GM11168 (cell line): Measurements from ENCODE around the gene ZNF423.

ENCODE experiments used
- in situ Hi-C: fragments of 300-500 bp; cut with MboI; formaldehyde crosslinking; loops from one replicate; pipeline ENCODE4 v1.12.0; 2022; ENCODE audit warnings: low sequenced_read_pairs; ENCODE audit not compliant: unreplicated experiment

The ZNF423 gene

DNA sequence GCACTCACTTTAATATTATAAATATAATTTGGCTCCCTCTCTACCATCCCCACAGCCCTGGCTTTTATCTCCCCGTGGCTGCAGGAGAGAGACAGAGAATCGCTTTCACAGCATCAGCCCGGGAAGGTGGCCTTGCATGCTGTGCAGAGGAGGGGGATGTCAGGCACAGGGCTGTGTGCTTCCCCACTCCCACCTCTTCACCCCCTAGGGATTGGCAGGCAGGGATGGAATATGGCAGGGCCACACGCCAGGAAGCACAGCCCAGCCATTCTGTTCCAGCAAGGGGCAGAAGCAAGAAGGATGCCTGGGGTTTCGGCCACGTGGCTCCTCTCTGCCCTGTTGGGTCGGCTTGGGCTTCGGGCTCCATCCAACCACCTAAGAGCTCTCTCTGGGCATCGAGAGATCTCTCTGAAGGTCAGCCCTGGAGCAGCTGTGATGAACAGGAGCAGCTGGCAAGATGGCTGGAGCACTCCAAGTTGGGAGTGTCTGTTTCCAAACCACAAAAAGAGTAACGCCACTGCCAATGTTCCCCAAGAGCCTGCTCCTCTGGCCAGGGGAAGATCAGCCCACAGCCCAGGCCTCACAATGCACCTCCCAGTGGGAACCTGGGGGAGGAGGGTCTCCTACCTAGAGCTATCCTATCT lies 259.1 kb downstream of the ZNF423 start:
- in situ Hi-C loops: no loop called here

- in situ Hi-C loops: no loop called here
Observed at GRCh38 chr16:49596068-49596467, 259.8 kb downstream of the ZNF423 start.

DNA sequence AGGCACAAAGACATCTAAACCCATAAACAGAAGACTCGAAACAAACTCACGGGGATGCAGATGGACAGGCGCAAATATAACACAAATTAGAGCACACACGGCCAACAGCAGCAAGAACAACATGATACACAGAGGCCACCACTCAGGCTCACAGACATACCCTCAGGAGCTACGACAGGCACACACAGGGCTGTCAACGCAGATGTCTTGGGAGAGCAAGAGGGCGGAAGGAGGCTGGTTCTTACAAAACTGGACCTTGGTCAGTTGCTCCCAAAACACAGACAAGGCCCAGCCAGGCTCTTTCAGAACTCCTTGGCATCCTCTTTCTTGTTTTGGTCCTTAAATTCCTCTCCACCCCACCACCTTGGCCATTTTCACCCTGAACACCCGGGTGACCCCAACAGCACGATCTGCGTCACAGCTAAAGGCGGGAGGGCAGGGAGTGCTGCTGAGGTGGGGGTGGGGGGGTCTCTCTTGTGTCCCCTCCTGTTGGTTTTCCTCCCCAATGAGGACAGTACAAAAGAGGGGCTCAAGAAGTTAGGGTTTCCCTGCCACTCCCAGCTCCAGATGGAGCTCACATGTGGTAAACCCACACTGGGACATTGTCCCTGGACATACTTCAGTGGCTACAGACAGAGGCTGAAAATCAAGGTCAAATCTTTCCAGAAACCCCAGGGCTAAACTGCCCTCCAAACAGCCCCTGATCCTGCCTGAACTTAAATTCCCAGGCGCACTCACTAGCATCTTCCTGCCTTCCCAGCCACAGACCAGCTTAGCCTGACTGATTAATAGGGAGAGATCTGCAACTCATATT lies 261.0 kb downstream of the ZNF423 start:
- in situ Hi-C loops: no loop called here

GRCh38 chr16:49594153-49594552 lies 261.8 kb downstream of the ZNF423 start:
- in situ Hi-C loops: no loop called here

DNA sequence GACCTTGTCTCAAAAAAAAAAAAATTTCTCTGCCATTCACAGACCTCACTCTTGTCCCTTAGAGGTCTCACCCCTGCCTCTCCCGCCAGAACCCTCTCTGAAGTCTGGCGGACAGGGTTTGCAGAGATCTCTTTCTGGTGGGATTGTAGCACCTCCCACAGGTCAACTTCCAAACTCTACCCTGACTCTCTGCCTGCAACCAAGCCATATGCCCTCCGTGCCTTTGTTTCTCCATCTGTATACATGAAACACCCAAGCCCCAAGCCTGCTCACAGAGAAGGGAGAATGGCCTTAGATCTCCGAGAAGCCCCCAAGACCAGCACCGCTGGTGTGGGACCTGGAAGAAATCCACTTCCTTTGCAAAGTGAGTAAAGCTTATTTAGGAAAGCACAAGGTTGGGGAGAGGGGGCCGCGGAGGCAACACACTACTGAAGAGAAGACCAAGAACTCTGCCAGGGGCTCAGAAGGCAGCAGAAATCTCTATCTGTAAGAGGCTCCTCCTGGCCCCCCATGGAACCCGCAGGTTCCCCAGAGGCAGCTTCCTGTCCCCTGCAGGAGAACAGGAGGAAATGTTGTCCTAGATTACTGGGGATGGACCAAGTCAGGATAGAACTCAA lies 262.4 kb downstream of the ZNF423 start:
- in situ Hi-C loops: no loop called here

DNA sequence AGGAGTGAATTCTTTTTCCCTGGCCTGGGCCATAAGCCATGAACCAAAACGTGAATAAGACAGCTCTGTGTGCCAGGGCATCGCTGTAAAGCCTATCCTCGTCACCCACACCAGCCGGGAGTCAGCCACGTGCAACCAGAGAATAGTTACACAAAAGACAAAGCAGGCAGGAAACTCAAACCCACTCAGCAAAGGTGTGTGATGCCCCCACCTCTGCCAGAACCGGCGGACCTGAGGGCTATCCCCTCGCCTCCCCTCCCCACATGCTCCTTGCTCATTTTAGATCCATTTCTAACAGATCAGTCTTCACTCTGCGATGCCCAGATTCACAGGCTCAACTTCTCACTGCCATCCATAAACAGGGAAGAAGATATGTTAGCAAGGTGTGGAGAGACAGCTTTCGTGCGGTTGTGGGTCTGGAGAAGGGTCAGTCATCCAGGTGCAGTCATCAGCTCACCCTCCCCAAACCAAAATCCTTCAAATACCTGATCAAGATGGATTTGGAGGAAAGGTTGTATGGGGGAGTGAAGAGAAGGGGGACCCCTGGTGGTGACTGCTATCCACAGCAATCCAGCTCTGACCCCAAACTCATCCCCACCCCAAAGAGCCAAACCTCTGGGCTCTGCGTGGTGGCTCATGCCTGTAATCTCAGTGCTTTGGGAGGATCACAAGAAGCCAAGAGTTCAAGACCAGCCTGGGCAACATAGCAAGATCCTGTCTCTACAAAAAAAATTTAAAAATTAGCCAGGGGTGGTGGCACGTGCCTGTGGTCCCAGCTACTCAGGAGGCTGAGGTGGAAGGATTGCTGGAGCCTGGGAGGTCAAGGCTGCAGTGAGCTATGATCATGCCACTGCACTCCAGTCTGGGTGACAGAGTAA lies 263.1 kb downstream of the ZNF423 start:
- in situ Hi-C loops: no loop called here

GRCh38 chr16:49590166-49590871 lies 265.6 kb downstream of the ZNF423 start:
- in situ Hi-C loops: no loop called here

DNA sequence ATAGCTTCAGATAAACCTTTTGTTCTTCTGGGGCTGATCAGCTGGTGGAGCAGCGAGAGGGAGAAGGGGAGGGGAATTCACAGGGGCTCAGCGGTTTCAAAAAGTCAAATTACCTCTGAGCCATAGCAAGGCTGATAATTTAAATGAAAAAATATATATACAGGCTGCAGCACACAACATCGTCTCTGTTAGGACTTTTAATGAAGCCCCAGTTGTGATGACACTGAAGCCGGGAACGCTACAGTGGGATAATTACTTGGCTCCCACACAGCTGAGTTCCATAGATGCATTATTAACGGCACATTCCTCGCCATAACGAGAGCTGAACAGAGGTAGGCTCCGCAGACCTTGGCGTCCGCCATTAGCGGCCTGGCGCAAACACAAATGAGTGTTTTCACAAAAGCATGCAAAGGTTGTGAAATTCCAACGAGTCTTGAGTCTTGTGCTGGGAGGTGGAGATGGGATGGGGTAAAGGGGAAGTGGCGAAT lies 266.3 kb downstream of the ZNF423 start:
- in situ Hi-C loops: no loop called here

- in situ Hi-C loops: no loop called here
Observed at GRCh38 chr16:49588729-49589384, 267.1 kb downstream of the ZNF423 start.

GRCh38 chr16:49588026-49588425 lies 267.9 kb downstream of the ZNF423 start:
- in situ Hi-C loops: no loop called here

- in situ Hi-C loops: no loop called here
Observed at GRCh38 chr16:49587511-49587910, 268.4 kb downstream of the ZNF423 start.

GRCh38 chr16:49586466-49587450 lies 269.2 kb downstream of the ZNF423 start:
- in situ Hi-C loops: no loop called here

GRCh38 chr16:49585143-49585832 lies 270.6 kb downstream of the ZNF423 start:
- in situ Hi-C loops: no loop called here

DNA sequence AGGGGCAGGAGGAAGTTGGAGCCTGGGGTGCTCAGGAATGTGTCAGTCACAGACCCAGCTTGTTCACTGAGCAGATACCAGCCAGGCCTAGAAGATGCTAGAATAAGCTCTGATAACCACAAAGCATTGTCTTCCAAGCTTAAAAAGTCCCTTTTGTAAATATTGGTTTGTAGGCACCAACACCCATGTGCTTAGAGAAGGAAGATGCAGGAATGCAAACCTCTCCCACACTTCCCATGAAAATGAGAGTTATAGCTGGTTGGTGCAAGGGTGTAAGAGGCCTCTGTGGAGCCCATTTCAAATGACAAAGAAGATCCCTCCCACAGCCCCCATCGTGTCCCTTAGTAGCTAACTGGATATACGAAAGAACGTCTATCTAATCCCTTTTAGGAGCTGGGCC lies 272.0 kb downstream of the ZNF423 start:
- in situ Hi-C loops: no loop called here

DNA sequence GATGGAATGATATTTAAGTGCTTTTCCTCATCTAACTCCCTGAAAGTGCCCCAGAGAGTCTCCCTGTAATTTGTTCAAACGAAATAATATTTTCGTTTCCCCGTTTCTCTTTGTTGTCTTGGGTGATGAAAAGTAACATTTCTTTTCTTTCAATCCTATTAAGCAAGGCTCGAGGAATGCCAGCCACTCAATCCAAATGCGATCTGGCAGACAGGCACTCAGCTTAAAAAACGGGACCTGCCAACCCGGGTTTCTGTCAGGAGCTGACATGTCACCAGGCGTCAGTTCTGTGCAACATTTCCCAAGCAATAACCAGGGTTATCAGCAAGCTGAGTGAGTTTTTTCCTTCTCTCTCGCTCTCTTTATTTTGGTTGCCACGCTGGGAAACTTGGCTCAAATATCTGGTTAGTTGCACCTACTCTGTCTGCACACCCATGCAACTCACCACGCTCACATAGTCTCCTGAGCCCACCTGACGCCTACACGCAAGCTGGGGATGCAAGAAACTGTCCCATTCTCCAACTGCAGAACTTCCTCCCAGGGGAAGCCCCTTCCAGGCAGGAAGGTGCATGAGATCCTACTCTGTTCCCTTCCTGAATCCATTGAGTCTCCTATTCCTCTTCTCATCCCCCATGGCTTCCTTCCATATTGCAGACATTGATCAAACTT lies 274.1 kb downstream of the ZNF423 start:
- in situ Hi-C loops: no loop called here

DNA sequence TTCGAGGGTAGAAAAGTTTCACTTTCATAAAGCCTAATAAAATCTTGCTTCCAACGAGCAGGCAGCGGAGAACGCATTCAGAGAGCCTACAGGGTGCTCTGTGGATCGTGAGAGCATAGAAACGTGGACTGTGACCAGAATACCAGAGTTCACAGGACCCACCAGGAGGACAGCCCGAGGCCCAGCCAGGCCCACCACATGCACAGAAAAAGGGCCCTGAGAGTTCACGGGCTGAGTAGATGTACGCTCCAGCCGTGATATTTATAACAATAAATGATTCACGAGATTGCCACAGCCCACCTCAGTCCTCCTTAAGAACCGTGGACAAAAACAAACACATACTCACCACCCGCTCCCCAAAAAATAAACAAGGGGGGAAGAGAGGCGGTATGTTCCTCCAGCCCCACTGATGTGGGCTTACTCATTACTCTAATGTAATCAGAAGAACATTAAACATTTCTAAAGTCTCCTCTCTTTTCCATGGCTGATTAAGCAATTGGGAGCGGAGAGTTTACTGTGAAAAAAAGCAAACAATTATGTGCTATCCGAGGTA lies 275.1 kb downstream of the ZNF423 start:
- in situ Hi-C loops: no loop called here
